Kidney epithelial cell (primary cell): ENCODE data around the gene HMGXB4. TPM values are rescaled to one million over a fixed set of nuclear protein-coding genes. Genes with fewer than 3 reads are reported as not detected.

Experiments used
- DNase-seq: peaks from one replicate; pipeline ENCODE4 v3.0.0-alpha.2; 2010; ENCODE audit warnings: low read depth
- H3K27me3 ChIP-seq: 2 replicates; pipeline ENCODE4 v1.6.0; 2011; ENCODE audit warnings: low read length; ENCODE audit not compliant: control insufficient read depth, insufficient read depth
- H3K36me3 ChIP-seq: 2 replicates; pipeline ENCODE4 v1.5.1; 2011; ENCODE audit warnings: low read length; ENCODE audit not compliant: control insufficient read depth, insufficient read depth
- H3K4me3 ChIP-seq: 2 replicates; pipeline ENCODE4 v1.5.1; 2011; ENCODE audit warnings: low read depth, mild to moderate bottlenecking, control low read depth, low read length
- total RNA-seq: library from RNA; depleted of rRNA; stranded (reverse); fragments of >200 nt; gene quantifications from 2 replicates; pipeline ENCODE4 v1.2.3, GENCODE V29; 2015
- TF ChIP-seq, protein P1 (sequence below): IDR thresholded peaks from 2 replicates; pipeline ENCODE4 v1.5.1; 2011; ENCODE audit warnings: mild to moderate bottlenecking, moderate library complexity, low read length, control low read depth, inconsistent platforms; ENCODE audit not compliant: insufficient read depth, poor library complexity, severe bottlenecking

HMGXB4 gene
- total RNA-seq, 1 donor from 2014 or later = 23.4 TPM

DNA sequence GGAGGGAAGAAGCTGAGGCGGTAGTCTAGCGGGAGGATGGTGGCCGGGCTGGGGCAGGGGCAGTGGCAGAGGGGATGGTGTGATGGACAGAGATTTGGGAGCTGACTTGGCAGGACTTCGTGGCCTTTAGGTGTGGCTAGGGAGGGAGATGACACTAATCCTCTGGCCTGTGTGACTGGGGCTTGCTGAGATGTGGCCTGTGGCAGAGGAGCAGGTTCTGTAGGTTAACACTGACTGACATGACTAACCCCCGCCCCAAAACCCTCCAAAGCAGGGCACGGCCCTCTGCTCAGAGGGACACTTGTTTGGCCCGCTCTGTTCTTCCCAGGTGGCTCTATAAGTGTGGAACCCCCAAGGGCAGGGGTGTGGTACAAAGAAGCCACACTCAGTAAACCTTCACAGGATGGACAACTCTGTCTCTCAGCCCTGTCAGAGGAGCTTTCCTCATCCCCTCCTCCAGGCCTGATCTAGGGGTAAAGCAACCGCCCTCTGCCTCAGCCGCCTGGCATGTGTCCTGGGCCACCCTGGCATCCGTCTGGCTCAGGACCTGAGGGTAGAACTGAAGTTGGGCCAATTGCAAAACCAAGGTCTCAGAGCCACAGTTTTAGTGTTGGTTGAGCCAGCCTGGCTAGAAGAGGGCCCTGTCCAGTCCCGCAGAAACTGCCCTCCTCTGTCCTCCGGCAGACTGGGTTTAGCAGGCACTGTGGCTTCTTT, 58.0 kb downstream of the HMGXB4 start:
- H3K4me3 ChIP-seq = no peak overlapping the region
- no peaks in the 10 kb centered on the region for H3K36me3 ChIP-seq
- TF ChIP-seq, protein P1, sequence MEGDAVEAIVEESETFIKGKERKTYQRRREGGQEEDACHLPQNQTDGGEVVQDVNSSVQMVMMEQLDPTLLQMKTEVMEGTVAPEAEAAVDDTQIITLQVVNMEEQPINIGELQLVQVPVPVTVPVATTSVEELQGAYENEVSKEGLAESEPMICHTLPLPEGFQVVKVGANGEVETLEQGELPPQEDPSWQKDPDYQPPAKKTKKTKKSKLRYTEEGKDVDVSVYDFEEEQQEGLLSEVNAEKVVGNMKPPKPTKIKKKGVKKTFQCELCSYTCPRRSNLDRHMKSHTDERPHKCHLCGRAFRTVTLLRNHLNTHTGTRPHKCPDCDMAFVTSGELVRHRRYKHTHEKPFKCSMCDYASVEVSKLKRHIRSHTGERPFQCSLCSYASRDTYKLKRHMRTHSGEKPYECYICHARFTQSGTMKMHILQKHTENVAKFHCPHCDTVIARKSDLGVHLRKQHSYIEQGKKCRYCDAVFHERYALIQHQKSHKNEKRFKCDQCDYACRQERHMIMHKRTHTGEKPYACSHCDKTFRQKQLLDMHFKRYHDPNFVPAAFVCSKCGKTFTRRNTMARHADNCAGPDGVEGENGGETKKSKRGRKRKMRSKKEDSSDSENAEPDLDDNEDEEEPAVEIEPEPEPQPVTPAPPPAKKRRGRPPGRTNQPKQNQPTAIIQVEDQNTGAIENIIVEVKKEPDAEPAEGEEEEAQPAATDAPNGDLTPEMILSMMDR = no peak

DNA sequence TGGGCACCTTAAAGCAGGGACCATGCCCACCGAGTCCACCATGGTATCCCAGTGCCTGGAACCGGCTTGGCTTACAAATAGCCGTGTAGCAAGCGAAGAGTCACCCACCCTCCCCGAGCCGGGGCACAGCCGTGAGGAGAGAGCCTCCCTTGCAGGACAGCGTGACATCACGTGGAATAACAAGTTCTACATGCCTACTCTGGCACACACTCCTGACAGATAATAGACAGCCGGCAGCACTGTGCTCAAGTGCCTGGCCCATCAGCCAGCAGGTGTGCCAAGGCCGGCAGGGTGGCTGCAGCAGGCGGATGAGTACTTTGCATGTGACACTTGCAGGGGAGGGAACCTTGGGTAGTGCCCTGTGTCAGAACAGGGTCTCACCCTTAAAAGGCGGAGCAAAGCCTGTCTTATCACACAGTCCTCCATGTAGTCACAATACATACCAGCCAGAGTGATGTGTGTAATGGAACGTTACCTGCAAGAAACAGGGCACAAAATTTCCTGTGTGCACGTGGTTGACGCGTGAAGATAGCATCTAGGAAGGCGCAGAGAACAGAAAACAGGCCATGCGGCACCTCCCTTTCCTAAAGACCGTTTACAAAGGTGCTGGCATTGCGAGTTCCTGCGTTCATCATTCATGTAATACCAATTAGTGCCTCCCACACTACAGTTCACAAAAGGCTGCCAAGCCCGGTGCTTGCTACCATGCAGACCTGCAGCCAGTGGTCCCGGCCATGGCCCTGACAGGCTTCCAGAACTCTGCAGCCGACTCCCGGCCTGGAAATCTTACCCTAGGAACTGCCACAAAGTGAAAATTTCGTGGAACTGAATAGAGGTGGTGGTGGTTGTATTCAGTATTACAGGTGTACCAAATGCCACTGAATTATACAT, 58.8 kb downstream of the HMGXB4 start:
- DNase-seq = no peak
- Histone ChIP-seq H3K36me3 (no peaks in the 10 kb centered on the region), H3K27me3 (no peaks in the 10 kb centered on the region), H3K4me3 (no peak overlapping the region)
- TF ChIP-seq, protein P1 = no peak

More for the DNA sequence above, 58.0 kb downstream of the HMGXB4 start:
- no peak for DNase-seq
- no peaks in the 10 kb centered on the region for H3K27me3 ChIP-seq

DNA sequence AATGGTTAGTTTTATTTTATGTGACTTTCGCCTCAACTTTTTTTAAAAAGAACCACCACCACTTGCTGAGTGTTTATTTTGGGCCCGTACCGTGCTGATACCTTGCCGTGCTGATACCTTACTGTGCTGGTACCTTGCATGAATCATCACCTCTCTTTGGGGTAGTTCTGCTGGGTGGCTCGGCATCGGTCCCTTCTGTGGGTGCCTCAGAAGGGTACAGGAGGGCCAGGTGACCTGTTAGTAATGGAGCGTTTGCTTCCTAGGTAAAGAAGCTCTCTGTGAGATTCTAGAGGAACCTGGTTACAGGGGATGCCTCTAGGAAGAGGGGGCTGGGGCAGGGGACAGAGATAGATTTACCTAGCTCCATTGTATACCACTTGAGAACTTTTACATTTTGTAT, 59.5 kb downstream of the HMGXB4 start:
- Histone ChIP-seq H3K4me3 (no peak overlapping the region), H3K36me3 (no peaks in the 10 kb centered on the region), H3K27me3 (no peaks in the 10 kb centered on the region)
- DNase-seq = no peak
- TF ChIP-seq, protein P1 = no peak

DNA sequence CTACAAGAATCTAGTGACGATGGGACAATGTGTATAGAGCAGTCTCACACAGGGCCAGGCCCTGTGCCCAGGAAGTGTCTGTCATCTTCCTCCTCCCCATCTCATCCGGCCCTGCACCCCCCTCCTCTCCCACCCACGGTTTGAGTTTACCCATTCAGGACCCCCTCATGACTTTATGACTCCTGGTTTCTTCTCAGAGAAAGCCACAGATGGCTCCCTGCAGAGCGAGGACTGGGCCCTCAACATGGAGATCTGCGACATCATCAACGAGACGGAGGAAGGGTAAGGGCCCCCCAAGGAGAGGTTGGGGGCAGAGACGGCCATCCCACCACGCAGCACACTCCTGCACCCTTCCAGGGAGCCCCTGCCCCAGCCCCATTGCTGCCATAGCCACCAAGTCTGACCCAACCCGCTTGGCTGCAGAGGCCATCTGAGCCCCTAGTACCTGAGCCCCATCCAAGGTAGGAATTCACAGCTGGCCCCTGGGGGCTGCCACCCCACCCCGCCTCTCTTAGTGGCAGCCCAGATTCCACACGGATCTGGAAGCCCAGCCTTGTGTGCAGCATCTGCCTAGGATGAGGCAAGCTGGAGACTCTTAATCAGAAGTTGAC, 60.5 kb downstream of the HMGXB4 start:
- peaks cover 4% of the 10 kb centered on the region for H3K36me3 ChIP-seq
- DNase-seq = no peak
- no peaks in the 10 kb centered on the region for H3K27me3 ChIP-seq
- TF ChIP-seq, protein P1 = no peak
- H3K4me3 ChIP-seq = no peak overlapping the region

DNA sequence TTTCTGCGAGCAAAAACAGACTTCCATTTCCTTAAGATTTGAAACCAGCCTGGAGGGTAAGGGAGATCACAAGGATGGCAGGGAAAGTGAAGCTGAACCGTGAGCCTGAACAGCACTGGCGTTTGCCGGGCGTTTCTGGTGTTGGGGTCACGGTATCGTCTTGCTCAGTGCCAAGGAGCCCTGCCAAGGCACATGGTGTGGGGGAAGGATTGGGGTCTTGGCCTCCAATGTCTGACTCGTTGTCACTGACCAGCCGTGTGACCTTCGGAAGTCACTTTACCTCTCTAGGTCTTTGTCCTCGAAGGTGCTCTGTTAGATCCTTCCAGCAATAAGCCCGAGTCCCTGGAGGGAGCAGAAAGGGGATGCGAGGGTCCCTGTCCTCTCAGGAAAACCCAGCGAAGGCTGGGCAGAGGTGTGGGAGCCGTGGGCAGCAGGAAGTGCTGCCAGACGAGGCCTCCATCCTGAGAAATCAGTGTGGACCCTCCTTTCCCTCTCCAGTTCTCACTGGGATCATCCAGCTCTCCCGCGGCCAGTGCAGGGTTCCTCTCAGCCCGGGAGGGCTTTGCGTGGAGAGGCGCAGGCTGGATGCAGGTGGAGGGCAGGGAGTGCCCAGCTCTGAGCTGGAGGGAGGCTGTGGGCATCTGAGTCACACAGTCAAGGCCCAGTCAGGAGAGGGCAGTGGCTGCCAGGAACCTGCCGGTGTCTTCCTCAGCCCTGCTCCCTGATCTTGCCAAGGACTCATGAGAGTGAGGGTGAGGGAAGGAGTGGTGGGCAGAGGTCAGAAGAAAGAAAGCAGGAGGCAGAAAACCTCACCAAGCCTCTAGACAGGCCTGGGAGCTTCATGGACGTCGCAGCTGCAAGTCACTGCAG, 61.3 kb downstream of the HMGXB4 start:
- TF ChIP-seq, protein P1 = no peak
- Histone ChIP-seq H3K27me3 (no peaks in the 10 kb centered on the region), H3K4me3 (no peak overlapping the region), H3K36me3 (peaks cover 4% of the 10 kb centered on the region)
- no peak for DNase-seq
